HepG2 (cell line): ENCODE measurements around the gene INO80C. TPM values are rescaled to one million over a fixed set of nuclear protein-coding genes. Genes with fewer than 3 reads are reported as not detected.

Source experiments
- CBX1 ChIP-seq: IDR thresholded peaks from one replicate; pipeline ENCODE4 v1.6.1; 2016; ENCODE audit warnings: antibody characterized with exemption, low read depth
- NR2F2 ChIP-seq: IDR thresholded peaks from 2 replicates; pipeline ENCODE4 v1.6.1; 2012; ENCODE audit warnings: low read depth, inconsistent platforms, borderline replicate concordance
- PITX1 ChIP-seq: sonication (generic); formaldehyde crosslinking; IDR thresholded peaks from 2 replicates; pipeline ENCODE4 v1.5.1; 2020; ENCODE audit warnings: mild to moderate bottlenecking, missing genetic modification reagents
- SAFB2 ChIP-seq: sonication (generic); formaldehyde crosslinking; IDR thresholded peaks from 2 replicates; pipeline ENCODE4 v1.5.1; 2020; ENCODE audit warnings: missing genetic modification reagents, low read depth, mild to moderate bottlenecking, borderline replicate concordance
- SP140L ChIP-seq: sonication (generic); formaldehyde crosslinking; IDR thresholded peaks from 2 replicates; pipeline ENCODE4 v1.4.0; 2020; ENCODE audit warnings: missing genetic modification reagents, borderline replicate concordance
- STAG1 ChIP-seq: sonication (generic); formaldehyde crosslinking; IDR thresholded peaks from 2 replicates; pipeline ENCODE4 v1.4.0; 2020; ENCODE audit warnings: missing genetic modification reagents
- TOPORS ChIP-seq: sonication (generic); formaldehyde crosslinking; IDR thresholded peaks from 2 replicates; pipeline ENCODE4 v1.8.0; 2023; ENCODE audit warnings: mild to moderate bottlenecking, missing genetic modification reagents
- ZNF124 ChIP-seq: sonication (generic); formaldehyde crosslinking; IDR thresholded peaks from 2 replicates; pipeline ENCODE4 v1.4.0; 2020; ENCODE audit warnings: missing genetic modification reagents
- ZNF17 ChIP-seq: sonication (generic); formaldehyde crosslinking; IDR thresholded peaks from 2 replicates; pipeline ENCODE4 v1.5.0; 2020; ENCODE audit warnings: mild to moderate bottlenecking, missing genetic modification reagents
- ZNF350 ChIP-seq: sonication (generic); formaldehyde crosslinking; IDR thresholded peaks from 2 replicates; pipeline ENCODE4 v1.4.0; 2020; ENCODE audit warnings: mild to moderate bottlenecking, low read depth, missing genetic modification reagents, borderline replicate concordance
- polyA plus RNA-seq, 8 experiments: library from polyadenylated mRNA; depleted of rRNA in 3 of 8; stranded (reverse) in 7 of 8; unstranded in 1 of 8; fragments of >200 nt; fragmentation: Illumina TruSeq in 4 of 8; extraction: Trizol in 4 of 8; gene quantifications; 2 replicates each; pipeline versions ENCODE4 v1.2.1 to v1.2.3, GENCODE V29; 2011 to 2016; ENCODE audit warnings: low read depth in 4 of 8, missing spikeins in 1 of 8, mixed read lengths in 1 of 8; ENCODE audit not compliant: insufficient read depth in 1 of 8
- total RNA-seq, 5 experiments: library from RNA; depleted of rRNA; stranded (reverse); fragments of >200 nt; fragmentation: Illumina TruSeq; extraction: Trizol; gene quantifications; 2 replicates each; pipeline ENCODE4 v1.2.3, GENCODE V29; 2016; ENCODE audit warnings: low read depth in 1 of 5
- TF ChIP-seq, protein P1 (sequence below): IDR thresholded peaks from 2 replicates; pipeline ENCODE4 v1.6.1; 2016; ENCODE audit warnings: mild to moderate bottlenecking
- TF ChIP-seq, protein P2 (sequence below), 2 experiments: sonication (generic) in 1 of 2; formaldehyde crosslinking in 1 of 2; IDR thresholded peaks; 2 replicates each; pipeline versions ENCODE4 v1.6.1 to v1.9.0; 2014 to 2022; ENCODE audit warnings: antibody characterized with exemption in 1 of 2, borderline replicate concordance in 1 of 2, inconsistent platforms in 1 of 2, low read depth in 1 of 2, missing genetic modification reagents in 1 of 2
- TF ChIP-seq, protein P3 (sequence below): fragments of 450-650 bp; IDR thresholded peaks from 2 replicates; pipeline ENCODE4 v1.6.1; 2016
- TF ChIP-seq, protein P4 (sequence below): sonication (generic); formaldehyde crosslinking; IDR thresholded peaks from 2 replicates; pipeline ENCODE4 v1.4.0; 2020; ENCODE audit warnings: low read depth, mild to moderate bottlenecking, missing genetic modification reagents
- TF ChIP-seq, protein P5 (sequence below): sonication (generic); formaldehyde crosslinking; conservative IDR thresholded peaks from 2 replicates; pipeline ENCODE4 v1.8.0; 2022; ENCODE audit warnings: missing genetic modification reagents

Gene INO80C
- total and polyA plus RNA-seq, 2 of the 13 experiments (the other 11 are each of a cell fraction or from before 2014, with no cell fraction given) = 8.2 to 15.4 TPM

DNA sequence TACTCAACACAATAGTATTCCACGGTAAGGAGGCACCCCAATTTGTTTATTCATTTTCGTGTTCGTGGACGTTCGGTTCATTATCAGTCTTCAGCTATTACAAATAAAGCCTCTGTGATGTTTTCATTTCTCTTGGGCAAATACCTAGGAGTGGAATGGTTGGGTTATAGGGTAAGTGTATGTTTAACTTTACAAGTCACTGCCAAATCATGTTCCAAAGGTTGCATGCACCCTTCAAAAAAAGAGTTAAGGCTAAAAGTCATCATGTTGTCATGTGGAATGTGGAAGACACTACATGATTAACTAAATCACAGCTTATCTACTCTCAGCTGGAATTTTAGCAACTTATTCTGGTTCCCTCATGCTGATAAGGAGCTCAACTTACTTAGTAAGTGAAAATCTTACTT, 15.8 kb downstream of the INO80C start (continued):
- no peak; the same call in 1 of the 2 replicates for TF ChIP-seq NR2F2
- TF ChIP-seq, protein P1, sequence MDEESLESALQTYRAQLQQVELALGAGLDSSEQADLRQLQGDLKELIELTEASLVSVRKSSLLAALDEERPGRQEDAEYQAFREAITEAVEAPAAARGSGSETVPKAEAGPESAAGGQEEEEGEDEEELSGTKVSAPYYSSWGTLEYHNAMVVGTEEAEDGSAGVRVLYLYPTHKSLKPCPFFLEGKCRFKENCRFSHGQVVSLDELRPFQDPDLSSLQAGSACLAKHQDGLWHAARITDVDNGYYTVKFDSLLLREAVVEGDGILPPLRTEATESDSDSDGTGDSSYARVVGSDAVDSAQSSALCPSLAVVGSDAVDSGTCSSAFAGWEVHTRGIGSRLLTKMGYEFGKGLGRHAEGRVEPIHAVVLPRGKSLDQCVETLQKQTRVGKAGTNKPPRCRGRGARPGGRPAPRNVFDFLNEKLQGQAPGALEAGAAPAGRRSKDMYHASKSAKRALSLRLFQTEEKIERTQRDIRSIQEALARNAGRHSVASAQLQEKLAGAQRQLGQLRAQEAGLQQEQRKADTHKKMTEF (CRISPR knock-in tag) = 0 out of 2 replicates have a peak, but pooled peaks have one; percentile 26
- no peak for TF ChIP-seq ZNF17
- TF ChIP-seq PITX1 = no peak
- no peak for TF ChIP-seq SAFB2 (CRISPR knock-in tag)
- TF ChIP-seq ZNF124 (CRISPR knock-in tag) = no peak
- no peak for TF ChIP-seq STAG1 (CRISPR knock-in tag)
- no peak for TF ChIP-seq ZNF350
- no peak for TF ChIP-seq SP140L (CRISPR knock-in tag)
- no peak for TF ChIP-seq TOPORS (CRISPR knock-in tag)
- no peak for TF ChIP-seq CBX1
- TF ChIP-seq, protein P2, sequence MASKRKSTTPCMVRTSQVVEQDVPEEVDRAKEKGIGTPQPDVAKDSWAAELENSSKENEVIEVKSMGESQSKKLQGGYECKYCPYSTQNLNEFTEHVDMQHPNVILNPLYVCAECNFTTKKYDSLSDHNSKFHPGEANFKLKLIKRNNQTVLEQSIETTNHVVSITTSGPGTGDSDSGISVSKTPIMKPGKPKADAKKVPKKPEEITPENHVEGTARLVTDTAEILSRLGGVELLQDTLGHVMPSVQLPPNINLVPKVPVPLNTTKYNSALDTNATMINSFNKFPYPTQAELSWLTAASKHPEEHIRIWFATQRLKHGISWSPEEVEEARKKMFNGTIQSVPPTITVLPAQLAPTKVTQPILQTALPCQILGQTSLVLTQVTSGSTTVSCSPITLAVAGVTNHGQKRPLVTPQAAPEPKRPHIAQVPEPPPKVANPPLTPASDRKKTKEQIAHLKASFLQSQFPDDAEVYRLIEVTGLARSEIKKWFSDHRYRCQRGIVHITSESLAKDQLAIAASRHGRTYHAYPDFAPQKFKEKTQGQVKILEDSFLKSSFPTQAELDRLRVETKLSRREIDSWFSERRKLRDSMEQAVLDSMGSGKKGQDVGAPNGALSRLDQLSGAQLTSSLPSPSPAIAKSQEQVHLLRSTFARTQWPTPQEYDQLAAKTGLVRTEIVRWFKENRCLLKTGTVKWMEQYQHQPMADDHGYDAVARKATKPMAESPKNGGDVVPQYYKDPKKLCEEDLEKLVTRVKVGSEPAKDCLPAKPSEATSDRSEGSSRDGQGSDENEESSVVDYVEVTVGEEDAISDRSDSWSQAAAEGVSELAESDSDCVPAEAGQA (IDR thresholded peaks at IDR 0.05; ENCODE audit: low read depth) = no peak
- TF ChIP-seq, protein P2 (CRISPR knock-in tag; IDR thresholded peaks at IDR 0.05; ENCODE audit: borderline replicate concordance) = no peak
- TF ChIP-seq, protein P3, sequence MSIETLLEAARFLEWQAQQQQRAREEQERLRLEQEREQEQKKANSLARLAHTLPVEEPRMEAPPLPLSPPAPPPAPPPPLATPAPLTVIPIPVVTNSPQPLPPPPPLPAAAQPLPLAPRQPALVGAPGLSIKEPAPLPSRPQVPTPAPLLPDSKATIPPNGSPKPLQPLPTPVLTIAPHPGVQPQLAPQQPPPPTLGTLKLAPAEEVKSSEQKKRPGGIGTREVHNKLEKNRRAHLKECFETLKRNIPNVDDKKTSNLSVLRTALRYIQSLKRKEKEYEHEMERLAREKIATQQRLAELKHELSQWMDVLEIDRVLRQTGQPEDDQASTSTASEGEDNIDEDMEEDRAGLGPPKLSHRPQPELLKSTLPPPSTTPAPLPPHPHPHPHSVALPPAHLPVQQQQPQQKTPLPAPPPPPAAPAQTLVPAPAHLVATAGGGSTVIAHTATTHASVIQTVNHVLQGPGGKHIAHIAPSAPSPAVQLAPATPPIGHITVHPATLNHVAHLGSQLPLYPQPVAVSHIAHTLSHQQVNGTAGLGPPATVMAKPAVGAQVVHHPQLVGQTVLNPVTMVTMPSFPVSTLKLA = no peak
- TF ChIP-seq, protein P4, sequence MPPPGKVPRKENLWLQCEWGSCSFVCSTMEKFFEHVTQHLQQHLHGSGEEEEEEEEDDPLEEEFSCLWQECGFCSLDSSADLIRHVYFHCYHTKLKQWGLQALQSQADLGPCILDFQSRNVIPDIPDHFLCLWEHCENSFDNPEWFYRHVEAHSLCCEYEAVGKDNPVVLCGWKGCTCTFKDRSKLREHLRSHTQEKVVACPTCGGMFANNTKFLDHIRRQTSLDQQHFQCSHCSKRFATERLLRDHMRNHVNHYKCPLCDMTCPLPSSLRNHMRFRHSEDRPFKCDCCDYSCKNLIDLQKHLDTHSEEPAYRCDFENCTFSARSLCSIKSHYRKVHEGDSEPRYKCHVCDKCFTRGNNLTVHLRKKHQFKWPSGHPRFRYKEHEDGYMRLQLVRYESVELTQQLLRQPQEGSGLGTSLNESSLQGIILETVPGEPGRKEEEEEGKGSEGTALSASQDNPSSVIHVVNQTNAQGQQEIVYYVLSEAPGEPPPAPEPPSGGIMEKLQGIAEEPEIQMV (CRISPR knock-in tag) = no peak
- TF ChIP-seq, protein P5, sequence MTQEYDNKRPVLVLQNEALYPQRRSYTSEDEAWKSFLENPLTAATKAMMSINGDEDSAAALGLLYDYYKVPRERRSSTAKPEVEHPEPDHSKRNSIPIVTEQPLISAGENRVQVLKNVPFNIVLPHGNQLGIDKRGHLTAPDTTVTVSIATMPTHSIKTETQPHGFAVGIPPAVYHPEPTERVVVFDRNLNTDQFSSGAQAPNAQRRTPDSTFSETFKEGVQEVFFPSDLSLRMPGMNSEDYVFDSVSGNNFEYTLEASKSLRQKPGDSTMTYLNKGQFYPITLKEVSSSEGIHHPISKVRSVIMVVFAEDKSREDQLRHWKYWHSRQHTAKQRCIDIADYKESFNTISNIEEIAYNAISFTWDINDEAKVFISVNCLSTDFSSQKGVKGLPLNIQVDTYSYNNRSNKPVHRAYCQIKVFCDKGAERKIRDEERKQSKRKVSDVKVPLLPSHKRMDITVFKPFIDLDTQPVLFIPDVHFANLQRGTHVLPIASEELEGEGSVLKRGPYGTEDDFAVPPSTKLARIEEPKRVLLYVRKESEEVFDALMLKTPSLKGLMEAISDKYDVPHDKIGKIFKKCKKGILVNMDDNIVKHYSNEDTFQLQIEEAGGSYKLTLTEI (CRISPR knock-in tag) = no peak
